HAP-1 (cell line): Measurements from ENCODE around the gene LMTK3.
"Not testable (repeated sequence)": the region's sequence is repeated elsewhere in the genome, so short reads cannot be mapped to it uniquely, and the experiment has no call there.

Source experiments
- DNase-seq, 2 experiments: peaks; one replicate each; pipeline ENCODE4 v3.0.0-alpha.2; 2016 to 2020; ENCODE audit warnings: low spot score in 2 of 2
- H3K27me3 ChIP-seq: fragments of 250-450 bp; sonication (Bioruptor Pico); 2 replicates; pipeline ENCODE4 v1.5.1; 2020; ENCODE audit warnings: low read depth, mild to moderate bottlenecking, moderate library complexity
- H3K36me3 ChIP-seq: fragments of 250-450 bp; sonication (Bioruptor Pico); replicated peaks from 2 replicates; pipeline ENCODE4 v1.5.1; 2020; ENCODE audit warnings: mild to moderate bottlenecking
- H3K4me1 ChIP-seq: fragments of 250-450 bp; sonication (Bioruptor Pico); 2 replicates; pipeline ENCODE4 v1.5.1; 2020; ENCODE audit warnings: mild to moderate bottlenecking
- H3K4me3 ChIP-seq: fragments of 250-450 bp; sonication (Bioruptor Pico); 2 replicates; pipeline ENCODE4 v1.5.1; 2020; ENCODE audit warnings: mild to moderate bottlenecking, moderate library complexity
- H3K9me3 ChIP-seq: fragments of 250-450 bp; sonication (Bioruptor Pico); 2 replicates; pipeline ENCODE4 v1.5.1; 2020; ENCODE audit warnings: mild to moderate bottlenecking, moderate library complexity
- in situ Hi-C: fragments of 300-500 bp; cut with MboI; formaldehyde crosslinking; loops from 3 replicates; pipeline ENCODE4 v1.14.3; 2020; ENCODE audit warnings: low sequenced_read_pairs, inconsistent platforms, mixed read lengths

The LMTK3 gene

GRCh38 chr19:48524732-48525131 lies 13.1 kb upstream of the LMTK3 start:
- Histone ChIP-seq H3K4me3 (no peak overlapping the region), H3K27me3 (no peaks in the 10 kb centered on the region), H3K9me3 (no peaks in the 10 kb centered on the region), H3K4me1 (no peaks in the 10 kb centered on the region), H3K36me3 (no peaks in the 10 kb centered on the region)
- no peak for DNase-seq
- in situ Hi-C loops = no loop called here

GRCh38 chr19:48524221-48524620 lies 12.6 kb upstream of the LMTK3 start:
- Histone ChIP-seq H3K4me1 (no peaks in the 10 kb centered on the region), H3K9me3 (no peaks in the 10 kb centered on the region), H3K4me3 (no peak overlapping the region), H3K27me3 (no peaks in the 10 kb centered on the region), H3K36me3 (no peaks in the 10 kb centered on the region)
- in situ Hi-C loops = no loop called here
- DNase-seq = no peak

GRCh38 chr19:48520134-48520533 lies 8.5 kb upstream of the LMTK3 start:
- Histone ChIP-seq H3K9me3 (no peaks in the 10 kb centered on the region), H3K36me3 (no peaks in the 10 kb centered on the region), H3K27me3 (no peaks in the 10 kb centered on the region), H3K4me1 (no peaks in the 10 kb centered on the region), H3K4me3 (no peak overlapping the region)
- peak in 1 of 2 experiments; percentile 53 for DNase-seq
- in situ Hi-C loops = no loop called here

- DNase-seq, H3K4me1 ChIP-seq, in situ Hi-C loops, H3K4me3 ChIP-seq, H3K27me3 ChIP-seq, H3K9me3 ChIP-seq, H3K36me3 ChIP-seq: not testable (repeated sequence)
Observed at GRCh38 chr19:48519426-48519825, 7.8 kb upstream of the LMTK3 start.

- Histone ChIP-seq H3K9me3 (no peaks in the 10 kb centered on the region), H3K4me1 (peaks cover 4% of the 10 kb centered on the region), H3K4me3 (no peak overlapping the region), H3K27me3 (no peaks in the 10 kb centered on the region), H3K36me3 (no peaks in the 10 kb centered on the region)
- in situ Hi-C loops = no loop called here
- DNase-seq = no peak
Observed at GRCh38 chr19:48518207-48518606, 6.6 kb upstream of the LMTK3 start.

- Histone ChIP-seq H3K27me3 (no peaks in the 10 kb centered on the region), H3K9me3 (no peaks in the 10 kb centered on the region), H3K4me3 (no peak overlapping the region), H3K4me1 (peaks cover 4% of the 10 kb centered on the region), H3K36me3 (no peaks in the 10 kb centered on the region)
- no peak for DNase-seq
- in situ Hi-C loops = no loop called here
Observed at GRCh38 chr19:48516536-48516935, 4.9 kb upstream of the LMTK3 start.

- in situ Hi-C loops = no loop called here
- Histone ChIP-seq H3K36me3 (no peaks in the 10 kb centered on the region), H3K9me3 (no peaks in the 10 kb centered on the region), H3K4me1 (peaks cover 6% of the 10 kb centered on the region), H3K27me3 (no peaks in the 10 kb centered on the region), H3K4me3 (peak overlapping the region; percentile 53)
- DNase-seq = no peak
Observed at GRCh38 chr19:48514123-48514458, 2.5 kb upstream of the LMTK3 start.

- no peaks in the 10 kb centered on the region for H3K27me3 ChIP-seq
- no peaks in the 10 kb centered on the region for H3K9me3 ChIP-seq
- DNase-seq = peak; percentile 87 to 91
- peaks cover 6% of the 10 kb centered on the region for H3K4me1 ChIP-seq
- peak overlapping the region; percentile 53 for H3K4me3 ChIP-seq
- H3K36me3 ChIP-seq = no peaks in the 10 kb centered on the region
- in situ Hi-C loops = no loop called here
Observed at GRCh38 chr19:48513289-48514122, 1.9 kb upstream of the LMTK3 start.

GRCh38 chr19:48512504-48513288 lies 1.1 kb upstream of the LMTK3 start:
- Histone ChIP-seq H3K4me3 (peak overlapping the region; percentile 53), H3K36me3 (no peaks in the 10 kb centered on the region), H3K27me3 (no peaks in the 10 kb centered on the region), H3K9me3 (no peaks in the 10 kb centered on the region), H3K4me1 (peaks cover 6% of the 10 kb centered on the region)
- DNase-seq = no peak
- in situ Hi-C loops = no loop called here

- Histone ChIP-seq H3K27me3 (no peaks in the 10 kb centered on the region), H3K36me3 (no peaks in the 10 kb centered on the region), H3K4me3 (no peak overlapping the region), H3K4me1 (peaks cover 6% of the 10 kb centered on the region), H3K9me3 (no peaks in the 10 kb centered on the region)
- in situ Hi-C loops = no loop called here
- DNase-seq = no peak
Observed at GRCh38 chr19:48511321-48511731, 309 bp downstream of the LMTK3 start.

GRCh38 chr19:48510421-48511268 lies 990 bp downstream of the LMTK3 start:
- in situ Hi-C loops = no loop called here
- DNase-seq = peak; percentile 46 to 81
- Histone ChIP-seq H3K4me3 (no peak overlapping the region), H3K9me3 (no peaks in the 10 kb centered on the region), H3K36me3 (no peaks in the 10 kb centered on the region), H3K27me3 (no peaks in the 10 kb centered on the region), H3K4me1 (peaks cover 6% of the 10 kb centered on the region)

- Histone ChIP-seq H3K36me3 (no peaks in the 10 kb centered on the region), H3K4me3 (no peak overlapping the region), H3K9me3 (no peaks in the 10 kb centered on the region), H3K4me1 (peaks cover 6% of the 10 kb centered on the region), H3K27me3 (no peaks in the 10 kb centered on the region)
- DNase-seq = no peak
- in situ Hi-C loops = loop anchor here (5.0 kb wide), 1 partner anchor 78 kb away; no protein-coding TSS in a partner anchor
Observed at GRCh38 chr19:48509467-48510194, 2.0 kb downstream of the LMTK3 start.
